GM12891 (cell line): ENCODE measurements around the gene SLC19A2.

Source experiments
- DNase-seq: peaks from one replicate; pipeline ENCODE4 v3.0.0; 2011; ENCODE audit warnings: low spot score; ENCODE audit not compliant: insufficient read length
- FAIRE-seq: peaks from 2 replicates; lab custom pipeline; 2011; peaks lifted over from hg19 to GRCh38; lab: Jason Lieb, UNC
- PAX5 ChIP-seq: IDR thresholded peaks from 2 replicates; pipeline ENCODE4 v1.6.1; 2011; ENCODE audit warnings: low read length, moderate library complexity, mild to moderate bottlenecking; ENCODE audit not compliant: insufficient read depth, severe bottlenecking
- POLR2A ChIP-seq: IDR thresholded peaks from 2 replicates; pipeline ENCODE4 v1.6.1; 2011; ENCODE audit warnings: low read depth, low read length, control low read depth
- POLR2AphosphoS5 ChIP-seq: IDR thresholded peaks from 2 replicates; pipeline ENCODE4 v1.6.1; 2011; ENCODE audit warnings: low read depth, low read length, control low read depth
- POU2F2 ChIP-seq: IDR thresholded peaks from 2 replicates; pipeline ENCODE4 v1.6.1; 2011; ENCODE audit warnings: low read depth, mild to moderate bottlenecking, control low read depth, low read length, moderate library complexity
- SPI1 ChIP-seq: IDR thresholded peaks from 2 replicates; pipeline ENCODE4 v1.6.1; 2011; ENCODE audit warnings: low read depth, low read length, control low read depth
- TAF1 ChIP-seq: IDR thresholded peaks from 2 replicates; pipeline ENCODE4 v1.6.1; 2011; ENCODE audit warnings: low read depth, low read length, control low read depth

Gene SLC19A2

GRCh38 chr1:169526120-169526832 is 40.5 kb upstream of the SLC19A2 start:
- FAIRE-seq: no peak
- TF ChIP-seq POLR2A (no peak), POLR2AphosphoS5 (no peak), TAF1 (no peak), PAX5 (no peak), SPI1 (no peak), POU2F2 (no peak)
- DNase-seq: no peak

- FAIRE-seq (no peak), DNase-seq (no peak)
- TF ChIP-seq POLR2AphosphoS5: no peak
- no peak for TF ChIP-seq TAF1
- TF ChIP-seq SPI1: no peak
- no peak for TF ChIP-seq POLR2A
- no peak for TF ChIP-seq PAX5
- no peak for TF ChIP-seq POU2F2
Measured at GRCh38 chr1:169525391-169525790, 39.6 kb upstream of the SLC19A2 start.

GRCh38 chr1:169523904-169524303 is 38.2 kb upstream of the SLC19A2 start:
- TF ChIP-seq TAF1: no peak
- no peak for TF ChIP-seq POLR2A
- TF ChIP-seq PAX5: no peak
- no peak for TF ChIP-seq POU2F2
- no peak for DNase-seq
- FAIRE-seq: no peak

- FAIRE-seq: no peak
- DNase-seq: no peak
- TF ChIP-seq POLR2AphosphoS5 (no peak), SPI1 (no peak), POLR2A (no peak), TAF1 (no peak)
Measured at GRCh38 chr1:169521226-169521625, 35.5 kb upstream of the SLC19A2 start.

- TF ChIP-seq POU2F2 (no peak), TAF1 (no peak), SPI1 (no peak), POLR2A (no peak), POLR2AphosphoS5 (no peak), PAX5 (no peak)
- FAIRE-seq (no peak), DNase-seq (no peak)
Measured at GRCh38 chr1:169517558-169518186, 31.9 kb upstream of the SLC19A2 start.

- DNase-seq (no peak), FAIRE-seq (no peak)
- TF ChIP-seq POLR2AphosphoS5 (no peak), POU2F2 (no peak), TAF1 (no peak), PAX5 (no peak), POLR2A (no peak)
Measured at GRCh38 chr1:169515641-169516040, 29.9 kb upstream of the SLC19A2 start.

GRCh38 chr1:169514566-169515270 is 29.0 kb upstream of the SLC19A2 start:
- DNase-seq: no peak
- peak; percentile 23 for FAIRE-seq
- TF ChIP-seq POLR2A: no peak
- TF ChIP-seq POLR2AphosphoS5: no peak
- no peak for TF ChIP-seq TAF1
- TF ChIP-seq PAX5: no peak

- FAIRE-seq (no peak), DNase-seq (no peak)
- no peak for TF ChIP-seq PAX5
- no peak for TF ChIP-seq POLR2A
- TF ChIP-seq POU2F2: no peak
- no peak for TF ChIP-seq SPI1
- no peak for TF ChIP-seq TAF1
- no peak for TF ChIP-seq POLR2AphosphoS5
Measured at GRCh38 chr1:169513208-169513607, 27.5 kb upstream of the SLC19A2 start.

- TF ChIP-seq TAF1: no peak
- no peak for TF ChIP-seq SPI1
- FAIRE-seq (no peak), DNase-seq (no peak)
Measured at GRCh38 chr1:169511316-169512005, 25.7 kb upstream of the SLC19A2 start.

- DNase-seq: no peak
- no peak for TF ChIP-seq PAX5
- TF ChIP-seq SPI1: no peak
- TF ChIP-seq TAF1: no peak
- TF ChIP-seq POLR2A: no peak
- TF ChIP-seq POLR2AphosphoS5: no peak
- no peak for TF ChIP-seq POU2F2
- FAIRE-seq: no peak
Measured at GRCh38 chr1:169510060-169510459, 24.3 kb upstream of the SLC19A2 start.
